Stimulated activated CD8-positive, alpha-beta memory T cell treated with anti-CD3 and anti-CD28 coated beads, Interleukin-15, amount 100 ng/mL, for 24 hours (primary cell): ENCODE results near the gene MRPL48.

Experiments used
- DNase-seq: peaks from one replicate; pipeline ENCODE4 v3.0.0-alpha.2; 2020; ENCODE audit warnings: low read depth

MRPL48 gene

GRCh38 chr11:73893041-73893440 lies 105.4 kb downstream of the MRPL48 start:
- no peak for DNase-seq

GRCh38 chr11:73894725-73895335 lies 107.2 kb downstream of the MRPL48 start:
- DNase-seq = no peak

- DNase-seq = no peak
Measured at GRCh38 chr11:73902303-73902702, 114.6 kb downstream of the MRPL48 start.

GRCh38 chr11:73907191-73907590 lies 119.5 kb downstream of the MRPL48 start:
- no peak for DNase-seq

GRCh38 chr11:73912026-73912425 lies 124.4 kb downstream of the MRPL48 start:
- DNase-seq = no peak

GRCh38 chr11:73913472-73913871 lies 125.8 kb downstream of the MRPL48 start:
- no peak for DNase-seq

GRCh38 chr11:73914284-73914683 lies 126.6 kb downstream of the MRPL48 start:
- no peak for DNase-seq
